T-helper 1 cell (primary cell): ENCODE measurements around the gene SEC14L2.

Experiments
- DNase-seq, 5 donors: peaks; one replicate each; pipeline ENCODE4 v3.0.0-alpha.2; 2012 to 2020

SEC14L2 gene

DNA sequence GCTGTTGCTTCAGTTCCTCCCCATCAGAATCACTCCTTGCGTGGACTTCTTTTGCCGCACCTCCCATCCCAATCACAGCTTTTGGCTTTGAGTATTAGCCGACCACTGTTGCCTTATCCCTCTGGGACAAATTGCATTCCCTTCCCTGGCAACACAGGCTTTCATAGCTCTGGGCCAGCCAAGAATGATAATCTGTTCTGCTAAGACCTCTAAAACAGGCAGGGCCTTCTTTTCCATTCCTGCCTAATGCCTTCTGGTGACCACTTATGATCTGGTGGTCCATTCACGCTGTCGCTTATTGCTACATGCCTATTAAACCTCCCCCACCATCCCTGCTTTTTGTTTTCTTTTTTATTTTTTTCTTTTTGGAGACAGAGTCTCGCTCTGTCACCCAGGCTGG lies 9.6 kb downstream of the SEC14L2 start:
- no peak for DNase-seq

DNA sequence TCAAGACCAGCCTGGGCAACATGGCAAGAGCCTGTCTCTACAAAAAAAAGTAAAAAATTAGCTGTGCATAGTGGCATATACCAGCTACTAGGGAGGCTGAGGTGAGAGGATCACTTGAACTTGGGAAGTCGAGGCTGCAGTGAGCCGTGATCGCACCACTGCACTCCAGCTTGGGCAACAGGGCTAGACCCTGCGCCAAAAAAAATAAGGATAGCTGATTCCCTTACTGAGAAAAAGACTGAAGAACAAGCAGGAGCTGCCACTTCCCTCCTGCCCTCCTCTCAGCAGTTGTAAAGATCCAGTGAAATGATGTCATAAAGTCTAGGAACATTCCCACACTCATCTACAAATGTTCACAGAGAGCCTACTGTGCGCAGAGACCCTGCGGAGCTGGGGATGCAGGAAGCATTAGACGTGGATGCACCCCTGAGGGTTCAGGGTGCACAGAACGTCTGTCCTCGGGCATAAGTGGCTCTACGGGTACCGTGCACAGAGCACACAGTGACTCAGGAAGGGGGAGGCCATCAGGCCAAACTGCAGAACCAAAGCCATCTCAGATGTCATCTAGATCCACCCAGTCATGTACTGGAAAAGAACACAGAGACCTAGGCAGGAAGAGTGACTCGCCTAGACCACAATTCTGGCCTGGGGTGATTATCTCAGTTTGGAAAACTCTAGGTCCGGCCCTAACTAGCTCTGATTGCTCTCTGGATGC lies 11.7 kb downstream of the SEC14L2 start:
- DNase-seq: no peak

DNA sequence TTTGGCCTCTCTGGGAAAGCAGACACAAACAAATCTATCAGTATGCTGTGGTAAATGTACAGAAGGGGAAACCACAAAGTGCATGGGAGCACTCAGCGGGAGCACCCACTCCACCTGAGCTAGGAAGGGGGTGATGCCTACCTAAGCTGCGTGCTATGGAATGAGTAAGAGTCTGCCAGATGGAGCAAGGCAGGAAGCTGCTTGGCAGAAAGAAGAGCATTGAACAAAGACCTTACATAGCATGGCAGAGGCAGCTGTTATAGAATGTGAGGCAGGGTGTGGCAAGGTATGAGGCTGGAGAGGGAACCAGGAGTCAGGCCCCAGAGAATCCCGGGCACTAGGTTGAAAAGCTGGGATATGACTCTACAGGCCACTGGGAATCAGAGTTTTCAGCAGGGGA lies 15.0 kb downstream of the SEC14L2 start:
- DNase-seq: no peak

DNA sequence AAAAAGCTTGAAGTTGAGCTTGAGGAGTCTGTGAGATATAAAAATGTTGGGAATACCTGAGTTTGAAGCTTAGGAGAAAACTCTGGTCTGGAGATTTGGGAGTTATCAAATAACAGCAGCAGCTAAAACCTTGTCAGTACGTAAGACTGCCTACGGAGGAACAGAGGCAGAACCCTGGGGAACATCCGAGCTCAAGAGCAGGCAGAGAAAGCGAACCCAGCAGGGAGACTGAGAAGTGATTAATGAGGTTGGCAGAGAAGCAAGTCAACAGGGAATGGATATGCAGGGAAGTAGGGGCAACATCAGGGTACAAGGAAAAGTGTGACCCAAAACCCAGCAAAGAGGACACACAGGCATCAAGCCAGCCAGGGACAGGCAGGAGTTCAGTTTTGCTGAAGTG lies 16.2 kb downstream of the SEC14L2 start:
- no peak for DNase-seq

DNA sequence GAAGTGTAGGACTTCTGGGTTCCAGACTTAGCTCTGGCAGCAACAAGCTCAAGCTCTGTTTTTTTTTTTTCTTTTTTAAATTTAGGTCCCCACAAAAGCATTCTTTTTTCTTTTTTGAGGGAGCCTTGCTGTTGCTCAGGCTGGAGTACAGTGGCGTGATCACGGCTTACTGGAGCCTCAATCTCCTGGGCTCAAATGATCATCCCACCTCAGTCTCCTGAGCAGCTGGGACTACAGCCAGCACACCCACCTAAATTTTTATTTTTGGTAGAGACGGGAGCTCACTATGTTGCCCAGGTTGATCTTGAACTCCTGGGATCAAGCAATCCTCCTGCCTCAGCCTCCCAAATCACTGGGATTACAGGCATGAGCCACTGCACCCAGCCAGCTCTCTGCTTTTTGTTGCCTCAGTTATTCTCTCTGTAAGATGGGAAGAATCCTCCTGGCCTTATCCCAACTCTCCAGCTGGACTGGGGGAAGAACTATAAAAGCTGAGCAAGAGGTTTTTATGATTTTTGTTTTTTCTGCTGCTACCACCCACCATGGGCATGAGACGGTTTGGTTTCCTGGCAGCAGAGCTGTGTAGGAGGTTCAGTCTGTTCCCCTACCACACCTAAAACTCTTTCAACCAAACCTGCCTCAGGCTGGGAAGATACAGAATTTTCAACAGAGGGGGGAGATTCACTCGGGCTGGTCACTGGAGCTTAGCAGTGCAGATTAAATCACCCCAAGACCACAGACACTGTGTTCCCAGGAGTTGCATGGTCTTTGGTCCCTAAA lies 17.1 kb downstream of the SEC14L2 start:
- DNase-seq: no peak

DNA sequence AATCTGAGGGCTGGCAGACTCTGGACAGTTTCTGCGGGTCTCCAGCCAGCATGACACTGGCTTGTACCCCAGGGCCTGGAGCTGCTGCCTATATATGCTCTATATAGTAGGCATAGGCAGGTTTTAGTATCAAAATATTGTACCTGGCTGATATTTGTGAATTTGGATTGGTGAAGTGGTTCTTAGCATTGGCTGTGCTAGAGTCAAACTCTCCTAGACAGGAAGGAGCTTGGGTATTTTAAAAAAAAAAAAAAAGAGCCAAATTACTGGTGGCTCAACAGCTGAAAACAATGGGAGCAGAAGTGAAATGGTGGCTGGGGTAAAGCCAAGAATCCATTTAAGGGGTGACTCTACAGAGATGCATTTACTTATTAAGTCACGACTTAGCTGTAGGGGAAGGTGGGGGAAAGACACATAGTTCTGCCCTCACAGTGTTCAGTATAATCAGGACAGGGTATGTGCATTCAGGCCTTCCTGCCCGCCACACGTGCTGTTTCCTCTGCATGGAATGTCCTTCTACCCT lies 17.8 kb downstream of the SEC14L2 start:
- DNase-seq: no peak

DNA sequence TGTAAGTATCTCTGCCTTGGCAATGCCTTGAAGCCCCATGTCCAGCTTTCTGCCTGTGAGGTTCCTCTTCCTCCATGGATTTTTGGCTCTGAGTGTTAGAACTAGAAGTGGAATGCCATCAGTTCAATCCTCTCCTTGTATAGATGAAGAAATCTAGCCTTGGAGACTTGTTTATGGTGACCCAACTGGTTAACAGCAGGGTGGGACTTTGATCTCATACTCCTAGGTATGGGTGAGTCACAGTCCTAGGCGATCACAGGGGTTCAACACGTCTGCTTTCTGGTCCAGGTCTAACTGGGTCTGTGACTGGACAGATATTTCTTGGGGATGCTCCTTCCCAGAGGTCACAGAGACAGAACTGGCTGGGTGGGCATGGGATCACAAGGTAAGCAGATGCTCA lies 19.6 kb downstream of the SEC14L2 start:
- no peak for DNase-seq

DNA sequence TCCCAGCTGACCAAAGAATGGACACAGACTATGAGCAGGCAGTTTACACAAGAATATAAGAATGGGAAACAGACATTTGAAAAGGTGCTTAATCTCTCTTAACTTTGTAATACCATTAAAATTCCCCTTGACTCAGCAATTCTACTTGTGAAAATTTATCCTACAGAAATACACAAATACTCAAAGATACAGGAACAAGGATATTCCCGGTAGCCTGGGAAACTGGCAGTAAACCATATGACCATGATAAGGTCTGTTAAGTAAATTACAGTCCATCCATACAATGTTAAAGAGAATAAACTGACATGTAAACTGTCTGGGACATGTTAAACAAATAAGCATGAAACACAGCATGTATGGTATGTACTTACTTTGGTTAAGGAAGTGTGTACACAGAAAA lies 20.0 kb downstream of the SEC14L2 start:
- no peak for DNase-seq

DNA sequence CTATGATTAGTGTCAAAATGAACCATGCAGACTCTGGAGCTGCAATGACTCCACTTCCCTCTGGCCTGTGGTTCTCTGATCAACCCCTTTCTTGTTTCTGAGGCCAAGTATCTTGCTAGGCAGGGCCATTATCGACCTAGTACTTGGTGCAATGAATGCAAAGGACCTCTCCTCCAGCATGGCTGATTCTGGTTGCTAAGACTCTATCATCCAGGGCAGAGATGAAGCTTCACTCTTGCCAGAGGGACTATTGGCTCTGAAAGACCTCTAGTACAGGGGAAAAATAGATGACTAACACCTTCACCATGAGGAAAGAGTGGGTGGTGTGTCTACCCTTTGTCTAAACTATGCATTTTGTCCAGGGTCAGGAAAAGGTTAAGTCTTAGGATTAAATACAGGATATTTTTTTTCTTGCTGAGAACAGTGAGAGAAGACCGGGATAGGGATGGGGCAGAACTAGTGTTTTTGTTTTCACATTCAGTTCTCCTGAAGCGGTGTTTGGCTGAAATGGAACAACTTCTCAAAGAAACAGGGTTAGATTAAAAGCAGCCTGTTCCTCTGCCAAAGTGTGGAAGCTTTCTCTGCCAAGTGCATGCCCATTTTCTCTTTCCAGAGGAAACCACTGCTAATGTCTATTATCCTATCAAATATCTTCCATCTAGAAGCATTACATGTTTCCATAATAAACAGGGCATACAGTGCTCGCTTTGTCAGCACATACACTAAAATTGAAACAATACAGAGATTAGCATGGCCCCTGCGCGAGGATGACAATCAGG lies 23.7 kb downstream of the SEC14L2 start:
- DNase-seq: no peak

DNA sequence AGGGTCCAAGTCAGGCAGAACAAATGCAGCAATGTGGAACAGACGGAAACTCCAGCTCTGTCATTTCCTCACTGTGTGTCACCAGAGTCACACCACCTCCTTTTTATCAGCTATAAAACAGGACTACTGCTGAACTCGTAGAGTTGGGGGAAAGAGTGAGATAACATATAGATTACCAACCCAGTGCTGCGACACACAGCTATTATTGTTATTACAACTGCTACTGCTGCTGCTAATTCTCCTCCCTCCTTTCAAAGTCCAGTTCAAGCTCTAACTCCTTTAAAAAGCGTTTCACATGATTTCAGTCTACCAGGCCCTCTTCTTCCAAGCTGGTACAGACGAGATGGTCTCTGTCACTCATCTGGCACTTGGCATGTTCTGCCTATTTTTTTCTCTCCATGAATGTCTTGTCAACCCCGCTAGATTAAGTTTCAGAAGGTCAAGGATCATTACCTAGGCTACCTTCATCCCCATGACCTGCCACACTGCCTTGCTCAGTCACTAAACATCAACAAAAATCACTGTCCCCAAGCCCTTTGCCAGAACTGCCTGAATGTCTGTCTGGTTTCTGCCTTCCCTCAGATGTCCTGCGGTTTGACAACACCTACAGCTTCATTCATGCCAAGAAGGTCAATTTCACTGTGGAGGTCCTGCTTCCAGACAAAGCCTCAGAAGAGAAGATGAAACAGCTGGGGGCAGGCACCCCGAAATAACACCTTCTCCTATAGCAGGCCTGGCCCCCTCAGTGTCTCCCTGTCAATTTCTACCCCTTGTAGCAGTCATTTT lies 25.1 kb downstream of the SEC14L2 start:
- no peak for DNase-seq

DNA sequence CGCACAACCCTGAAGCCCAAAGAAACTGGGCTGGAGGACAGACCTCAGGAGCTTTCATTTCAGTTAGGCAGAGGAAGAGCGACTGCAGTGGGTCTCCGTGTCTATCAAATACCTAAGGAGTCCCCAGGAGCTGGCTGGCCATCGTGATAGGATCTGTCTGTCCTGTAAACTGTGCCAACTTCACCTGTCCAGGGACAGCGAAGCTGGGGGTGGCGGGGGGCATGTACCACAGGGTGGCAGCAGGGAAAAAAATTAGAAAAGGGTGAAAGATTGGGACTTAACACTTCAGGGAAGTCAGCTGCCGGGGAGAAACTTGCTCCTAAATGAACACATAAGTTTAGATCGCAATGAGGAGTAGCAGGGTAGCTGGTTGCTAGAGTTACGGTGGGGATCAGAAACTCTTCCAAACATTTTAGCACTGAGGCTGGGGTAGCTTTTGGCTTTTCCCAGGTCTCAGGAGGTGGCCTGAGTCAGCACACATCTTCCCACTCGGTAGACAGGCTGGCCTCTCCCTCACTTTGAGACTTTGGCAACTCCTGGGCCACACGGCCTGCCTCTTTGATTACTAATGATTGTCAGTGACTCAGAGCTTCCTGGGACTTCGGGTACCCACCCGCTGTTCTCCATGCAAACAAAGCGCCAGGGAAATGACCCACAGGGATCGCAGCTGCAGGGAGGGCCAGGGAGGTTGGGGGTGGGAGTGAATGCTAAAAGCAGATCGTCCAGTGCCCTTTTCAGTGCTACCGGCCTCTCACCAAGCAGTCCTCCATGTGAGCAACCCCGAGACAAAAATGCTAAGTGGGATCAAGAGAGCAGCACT lies 25.9 kb downstream of the SEC14L2 start:
- peak in 1 of 5 donors; percentile 11 for DNase-seq

DNA sequence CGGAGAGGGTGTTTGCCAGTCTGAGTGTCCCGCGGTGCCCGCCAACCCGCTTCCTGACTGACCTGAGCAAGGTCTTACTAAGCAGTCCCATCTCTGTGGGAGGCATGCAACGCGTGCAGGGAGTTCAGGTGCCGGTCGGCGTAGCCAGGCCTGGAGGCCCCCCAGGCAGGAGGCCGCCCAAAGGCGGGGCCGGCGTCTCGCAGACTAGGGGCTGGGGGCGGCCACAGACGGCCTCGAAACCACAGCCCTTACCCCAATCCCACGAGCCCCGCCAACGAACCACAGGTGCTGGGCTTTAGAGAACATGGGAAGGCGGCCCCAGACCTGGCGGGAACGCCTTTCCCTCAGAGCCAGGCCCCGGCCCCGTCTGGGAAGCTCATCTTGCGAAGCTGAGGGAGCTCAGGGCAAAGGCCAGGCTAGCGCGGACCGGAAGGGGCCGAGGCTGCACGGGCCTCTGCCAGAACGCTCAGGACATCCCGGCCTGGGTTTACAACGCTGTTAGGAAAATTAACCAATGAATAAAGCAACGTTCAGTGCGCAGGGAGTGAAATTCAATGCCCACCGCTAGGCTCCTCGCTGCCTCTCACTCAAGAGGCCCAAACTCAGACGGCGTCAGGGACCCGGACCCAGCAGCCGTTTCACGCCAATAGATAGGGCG lies 26.6 kb downstream of the SEC14L2 start:
- DNase-seq: peak in 4 of 5 donors; percentile 13 to 48 (median 36)

DNA sequence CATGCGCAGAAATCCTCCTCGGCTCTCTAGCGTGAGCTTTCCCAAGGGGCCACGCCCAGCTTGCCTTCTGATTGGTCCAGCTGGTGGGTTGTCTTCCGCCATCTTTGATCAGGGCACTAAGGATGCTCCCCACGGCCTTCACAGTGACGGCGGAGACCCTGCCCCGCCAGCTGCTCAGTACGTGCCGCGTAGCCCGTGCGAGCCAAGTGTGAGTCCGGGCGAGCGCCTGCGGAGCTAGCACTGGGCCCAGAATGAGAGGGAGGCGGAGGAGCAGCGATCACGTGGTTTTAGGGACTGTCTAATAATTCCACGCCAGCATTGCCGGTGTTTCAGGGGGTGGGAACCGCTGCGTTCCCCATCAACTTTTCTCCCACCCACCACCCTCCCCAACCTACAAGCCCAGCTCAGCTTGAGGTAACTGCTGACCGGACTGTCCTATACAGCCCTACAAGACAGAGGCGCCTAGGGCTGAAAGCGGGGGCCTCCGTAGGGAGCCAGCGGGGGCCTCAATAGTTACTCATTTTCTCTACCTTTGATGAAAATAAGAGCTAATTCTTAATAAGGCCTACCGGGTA lies 27.2 kb downstream of the SEC14L2 start:
- peak; percentile 97 to 100 (median 98) for DNase-seq

DNA sequence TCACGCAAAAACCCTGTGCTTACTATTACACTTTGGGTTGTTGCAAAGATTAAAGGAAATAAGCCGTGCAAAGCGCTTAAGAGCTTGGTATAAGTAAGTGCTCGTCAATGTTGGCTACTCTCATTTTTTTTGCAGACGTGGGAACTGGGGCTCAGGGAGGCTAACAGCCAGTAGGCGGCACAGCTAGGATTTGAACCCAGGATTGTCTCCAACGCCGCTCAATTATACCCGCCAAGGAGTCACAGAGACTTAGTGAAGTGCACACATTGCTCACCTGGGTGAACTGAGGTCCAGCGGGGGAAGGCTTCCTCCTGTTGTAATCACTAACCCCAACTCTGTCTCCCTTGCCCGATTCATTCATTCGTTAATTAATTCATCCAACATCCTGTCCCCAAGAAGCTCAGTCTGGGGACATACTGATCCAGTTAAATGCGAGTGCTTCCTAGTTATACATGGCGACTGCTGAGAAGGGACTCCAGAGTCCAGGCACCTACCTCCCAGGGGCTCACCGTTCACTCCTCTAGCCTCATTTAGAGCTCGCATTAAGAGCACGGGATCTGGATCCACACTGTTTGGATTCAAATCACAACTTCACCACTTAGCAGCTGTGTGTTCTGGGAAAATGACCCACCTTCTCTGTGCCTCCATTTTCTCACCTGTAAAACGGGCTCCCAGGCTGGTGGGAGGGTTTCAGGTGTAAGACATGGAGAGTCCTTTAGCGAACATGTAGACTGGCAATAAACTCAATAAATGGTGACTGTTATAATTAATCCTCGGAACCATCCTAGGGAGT lies 27.9 kb downstream of the SEC14L2 start:
- DNase-seq: peak in 1 of 5 donors; percentile 46

DNA sequence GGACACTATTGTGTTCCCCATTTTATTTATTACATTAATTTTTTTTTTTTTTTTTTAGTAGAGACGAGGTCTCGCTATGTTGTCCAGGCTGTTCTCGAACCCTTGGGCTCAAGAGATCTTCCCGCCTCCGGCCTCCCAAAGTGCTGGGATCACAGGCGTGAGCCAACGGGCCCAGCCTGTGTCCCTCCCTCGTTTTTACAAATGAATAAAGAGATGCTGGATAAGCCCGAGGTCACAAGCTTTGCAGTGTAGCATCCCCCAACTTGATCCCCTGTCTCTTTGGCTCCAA lies 28.5 kb downstream of the SEC14L2 start:
- DNase-seq: no peak

DNA sequence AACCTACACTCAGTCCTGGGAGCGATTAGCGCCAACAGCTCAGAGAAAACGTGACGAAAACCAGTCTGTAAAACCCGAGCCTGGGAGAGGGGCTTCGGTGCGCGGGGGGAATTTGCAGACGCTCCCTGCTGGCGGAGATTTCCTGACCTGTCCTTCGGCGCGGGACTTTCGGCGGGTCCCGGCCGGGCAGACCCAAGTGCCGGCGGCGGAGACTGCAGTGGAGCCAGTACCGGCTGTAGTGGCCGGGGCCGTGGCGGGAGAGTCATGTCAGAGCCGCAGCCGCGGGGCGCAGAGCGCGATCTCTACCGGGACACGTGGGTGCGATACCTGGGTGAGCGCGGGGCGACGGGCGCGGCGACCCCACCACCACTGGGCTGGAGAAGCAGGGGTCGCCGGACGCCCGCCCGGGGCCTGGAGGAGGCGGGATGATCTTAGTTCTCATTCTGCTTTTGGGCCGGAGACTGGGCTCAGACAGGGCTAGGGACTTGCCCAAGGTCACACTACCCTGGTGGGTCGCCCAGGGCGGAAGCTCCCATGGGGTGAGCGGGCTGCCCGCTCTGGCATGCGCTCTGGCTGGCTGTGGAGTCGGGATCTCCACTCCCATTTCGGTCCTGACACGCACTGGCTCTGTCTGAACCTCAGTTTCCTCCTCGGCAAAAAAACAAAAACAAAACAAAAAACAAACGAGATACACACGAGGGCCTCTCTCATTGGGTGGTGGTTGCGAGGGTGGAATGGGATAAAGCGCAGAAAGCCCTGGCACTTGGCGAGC lies 29.0 kb downstream of the SEC14L2 start, which contains the start of gene MTFP1:
TSS of gene MTFP1 (plus strand) at position 153 of the 772 bp plus-strand sequence. CDS start at position 265, 112 bp downstream.
- DNase-seq: peak in 4 of 5 donors; percentile 32 to 58 (median 42)

DNA sequence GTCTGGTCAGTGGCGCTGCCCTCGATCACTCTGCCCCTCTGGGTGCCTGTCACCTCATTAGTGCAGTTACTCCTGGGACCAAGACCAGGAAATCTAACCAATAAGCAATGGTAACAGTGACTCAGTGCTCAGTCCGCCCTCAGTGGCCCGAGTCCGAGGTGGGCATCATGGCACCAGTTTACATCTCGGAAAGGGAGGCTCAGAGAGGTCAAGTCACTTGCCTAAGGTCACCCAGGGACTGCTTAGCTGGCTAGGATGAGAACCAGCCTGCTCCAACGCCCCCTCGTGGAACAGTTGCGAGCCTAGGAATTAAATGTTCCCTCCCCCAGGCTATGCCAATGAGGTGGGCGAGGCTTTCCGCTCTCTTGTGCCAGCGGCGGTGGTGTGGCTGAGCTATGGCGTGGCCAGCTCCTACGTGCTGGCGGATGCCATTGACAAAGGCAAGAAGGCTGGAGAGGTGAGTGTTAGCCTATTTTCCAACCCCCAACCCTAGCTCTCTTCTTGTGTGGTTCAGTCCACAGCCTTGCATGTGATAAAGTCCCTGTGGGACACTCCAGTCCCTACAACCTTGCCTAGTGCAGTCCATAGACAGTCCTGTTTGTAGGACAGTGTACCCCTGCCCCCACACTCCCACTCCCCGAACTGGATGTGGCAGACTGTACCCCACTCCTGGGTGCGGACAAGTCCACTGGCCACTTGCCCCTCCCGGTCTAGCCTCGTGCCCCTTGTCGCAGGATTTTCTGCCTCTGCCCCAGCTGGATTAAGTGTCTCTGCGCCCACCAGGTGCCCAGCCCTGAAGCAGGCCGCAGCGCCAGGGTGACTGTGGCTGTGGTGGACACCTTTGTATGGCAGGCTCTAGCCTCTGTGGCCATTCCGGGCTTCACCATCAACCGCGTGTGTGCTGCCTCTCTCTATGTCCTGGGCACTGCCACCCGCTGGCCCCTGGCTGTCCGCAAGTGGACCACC lies 29.9 kb downstream of the SEC14L2 start:
- DNase-seq: peak; percentile 59 to 88 (median 80)

DNA sequence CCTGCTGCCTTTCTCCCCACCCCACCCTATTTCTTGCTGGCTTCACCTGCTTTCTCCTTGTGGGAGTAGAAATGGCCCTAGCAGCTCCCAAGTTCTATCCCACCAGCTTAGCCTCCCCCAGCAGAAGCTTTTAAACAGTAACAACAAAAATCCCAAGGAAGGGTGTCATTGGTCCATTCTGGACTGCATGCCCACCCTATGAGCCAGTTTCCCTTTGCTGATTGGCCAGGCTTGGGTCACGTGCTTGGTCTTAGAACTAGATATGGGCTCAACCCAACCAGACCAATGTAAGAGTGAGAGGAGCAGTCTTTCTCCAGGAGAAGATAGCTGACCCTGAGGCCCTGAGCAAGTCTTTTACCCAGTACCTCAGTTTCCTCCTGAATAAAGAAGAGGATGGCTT lies 31.1 kb downstream of the SEC14L2 start:
- no peak for DNase-seq
